Gastroesophageal sphincter (tissue), 4 donors: ENCODE measurements around the gene RMND5A. TPM values are rescaled to one million over a fixed set of nuclear protein-coding genes. Genes with fewer than 3 reads are reported as not detected.

ENCODE experiments used
- ATAC-seq: fragments of 150-250 bp; one replicate; pipeline ENCODE4 v1.9.1; 2016; ENCODE audit warnings: mild to moderate bottlenecking, moderate library complexity
- H3K27ac ChIP-seq, 4 donors: fragments of 200-600 bp; sonication (generic) in 3 of 4; 1 replicate in 3 of 4; 2 replicates in 1 of 4; pipeline ENCODE4 v1.5.1; 2016 to 2019
- H3K27me3 ChIP-seq: fragments of 200-600 bp; sonication (generic); one replicate; pipeline ENCODE4 v1.5.1; 2019
- H3K36me3 ChIP-seq, 2 donors: fragments of 200-600 bp; sonication (generic); one replicate each; pipeline ENCODE4 v1.5.1; 2019; ENCODE audit warnings: control low read depth in 1 of 2
- H3K4me1 ChIP-seq, 3 donors: fragments of 200-600 bp; sonication (generic); 1 replicate in 2 of 3; 2 replicates in 1 of 3; pipeline ENCODE4 v1.5.1; 2016 to 2019; ENCODE audit warnings: control low read depth in 2 of 3
- H3K4me3 ChIP-seq, 2 donors: fragments of 200-600 bp; sonication (generic); one replicate each; pipeline ENCODE4 v1.5.1; 2019; ENCODE audit warnings: mild to moderate bottlenecking in 1 of 2, moderate library complexity in 1 of 2
- H3K9me3 ChIP-seq, 3 donors: fragments of 200-600 bp; sonication (generic); one replicate each; pipeline ENCODE4 v1.5.1; 2017 to 2019; ENCODE audit warnings: control low read depth in 2 of 3
- CTCF ChIP-seq, 4 experiments: fragments of 200-600 bp in 2 of 4; fragments of 450-650 bp in 2 of 4; sonication (generic) in 1 of 4; IDR thresholded peaks; one replicate each; pipeline ENCODE4 v1.5.1; 2017 to 2019; ENCODE audit warnings: antibody characterized with exemption in 4 of 4, mild to moderate bottlenecking in 2 of 4, moderate library complexity in 2 of 4
- EP300 ChIP-seq: sonication (generic); formaldehyde crosslinking; IDR thresholded peaks from one replicate; pipeline ENCODE4 v1.6.1; 2017; ENCODE audit warnings: antibody characterized with exemption, mild to moderate bottlenecking
- POLR2A ChIP-seq, 2 donors: fragments of 450-650 bp; IDR thresholded peaks; one replicate each; pipeline ENCODE4 v1.6.1; 2017; ENCODE audit warnings: antibody characterized with exemption in 2 of 2, mild to moderate bottlenecking in 2 of 2, moderate library complexity in 1 of 2
- POLR2AphosphoS5 ChIP-seq: sonication (generic); formaldehyde crosslinking; IDR thresholded peaks from one replicate; pipeline ENCODE4 v1.6.1; 2017; ENCODE audit warnings: antibody characterized with exemption
- WGBS, 2 donors: methylation state at CpG; one replicate each; pipeline ENCODE4 v1.1.5; 2018; ENCODE audit warnings: low coverage in 1 of 2; 5-methylcytosine and 5-hydroxymethylcytosine counted together
- total RNA-seq, 4 donors: library from RNA; depleted of rRNA; stranded (reverse); fragments of >200 nt; gene quantifications; one replicate each; pipeline ENCODE4 v1.1.0, GENCODE V29; 2016

Gene RMND5A
- total RNA-seq, 4 donors from 2014 or later, result 44.8 to 75.6 (median 61.1) TPM

- WGBS, 2 donors, result 27 to 28% methylated on average over 3 to 4 of the region's 4 CpGs
- TF ChIP-seq POLR2A (IDR thresholded peaks at IDR 0.05) (no peak), EP300 (no peak), CTCF (IDR thresholded peaks at IDR 0.05) (no peak), POLR2AphosphoS5 (no peak)
- ATAC-seq, result no peak
- Histone ChIP-seq H3K4me1 (no peaks in the 10 kb centered on the region), H3K9me3 (no peaks in the 10 kb centered on the region), H3K27me3 (no peaks in the 10 kb centered on the region), H3K4me3 (no peak overlapping the region), H3K27ac (no peak overlapping the region), H3K36me3 (peaks cover 4 to 68% of the 10 kb centered on the region in 2 donors)
Measured at GRCh38 chr2:86775338-86775737, 55.2 kb downstream of the RMND5A start.

GRCh38 chr2:86776532-86776931, 56.4 kb downstream of the RMND5A start:
- ATAC-seq, result no peak

GRCh38 chr2:86778957-86779356, 58.9 kb downstream of the RMND5A start:
- 26 to 48% methylated on average over 2 of the region's 2 CpGs for WGBS, 2 donors
- H3K36me3 ChIP-seq, result peaks cover 4 to 32% of the 10 kb centered on the region in 2 donors

More at GRCh38 chr2:86776532-86776931, 56.4 kb downstream of the RMND5A start:
- Histone ChIP-seq H3K36me3 (peaks cover 4 to 57% of the 10 kb centered on the region in 2 donors), H3K4me3 (no peak overlapping the region), H3K9me3 (no peaks in the 10 kb centered on the region), H3K4me1 (no peaks in the 10 kb centered on the region), H3K27me3 (no peaks in the 10 kb centered on the region), H3K27ac (no peak overlapping the region)
- 94 to 95% methylated on average over 2 to 7 of the region's 7 CpGs for WGBS, 2 donors
- TF ChIP-seq POLR2AphosphoS5 (no peak), CTCF (IDR thresholded peaks at IDR 0.05) (no peak), POLR2A (IDR thresholded peaks at IDR 0.05) (no peak), EP300 (no peak)

GRCh38 chr2:86779971-86780370, 59.9 kb downstream of the RMND5A start:
- TF ChIP-seq CTCF (IDR thresholded peaks at IDR 0.05) (no peak), POLR2AphosphoS5 (no peak), EP300 (no peak), POLR2A (IDR thresholded peaks at IDR 0.05) (no peak)
- ATAC-seq, result no peak
- Histone ChIP-seq H3K27ac (no peak overlapping the region), H3K4me1 (no peaks in the 10 kb centered on the region), H3K4me3 (no peak overlapping the region), H3K9me3 (no peaks in the 10 kb centered on the region), H3K27me3 (no peaks in the 10 kb centered on the region), H3K36me3 (peaks cover 4 to 22% of the 10 kb centered on the region in 2 donors)
- 62 to 72% methylated on average over 3 of the region's 3 CpGs for WGBS, 2 donors

More at GRCh38 chr2:86778957-86779356, 58.9 kb downstream of the RMND5A start:
- no peaks in the 10 kb centered on the region for H3K4me1 ChIP-seq
- H3K4me3 ChIP-seq, result no peak overlapping the region
- no peaks in the 10 kb centered on the region for H3K27me3 ChIP-seq
- H3K9me3 ChIP-seq, result no peaks in the 10 kb centered on the region
- no peak overlapping the region for H3K27ac ChIP-seq
- no peak for ATAC-seq
- TF ChIP-seq EP300, result no peak
- no peak for TF ChIP-seq POLR2A (IDR thresholded peaks at IDR 0.05)
- no peak for TF ChIP-seq POLR2AphosphoS5
- TF ChIP-seq CTCF (IDR thresholded peaks at IDR 0.05), result no peak

GRCh38 chr2:86781363-86781762, 61.3 kb downstream of the RMND5A start:
- Histone ChIP-seq H3K4me3 (no peak overlapping the region), H3K9me3 (no peaks in the 10 kb centered on the region), H3K36me3 (peaks cover 0 to 9% of the 10 kb centered on the region in 2 donors), H3K27ac (no peak overlapping the region), H3K27me3 (no peaks in the 10 kb centered on the region), H3K4me1 (no peaks in the 10 kb centered on the region)
- WGBS, 2 donors, result 77 to 78% methylated on average over 8 to 9 of the region's 9 CpGs
- no peak for ATAC-seq
- no peak for TF ChIP-seq POLR2A (IDR thresholded peaks at IDR 0.05)
- TF ChIP-seq CTCF (IDR thresholded peaks at IDR 0.05), result no peak
- TF ChIP-seq EP300, result no peak
- TF ChIP-seq POLR2AphosphoS5, result no peak
